ENCODE results near the gene NOL3.

The NOL3 gene

DNA sequence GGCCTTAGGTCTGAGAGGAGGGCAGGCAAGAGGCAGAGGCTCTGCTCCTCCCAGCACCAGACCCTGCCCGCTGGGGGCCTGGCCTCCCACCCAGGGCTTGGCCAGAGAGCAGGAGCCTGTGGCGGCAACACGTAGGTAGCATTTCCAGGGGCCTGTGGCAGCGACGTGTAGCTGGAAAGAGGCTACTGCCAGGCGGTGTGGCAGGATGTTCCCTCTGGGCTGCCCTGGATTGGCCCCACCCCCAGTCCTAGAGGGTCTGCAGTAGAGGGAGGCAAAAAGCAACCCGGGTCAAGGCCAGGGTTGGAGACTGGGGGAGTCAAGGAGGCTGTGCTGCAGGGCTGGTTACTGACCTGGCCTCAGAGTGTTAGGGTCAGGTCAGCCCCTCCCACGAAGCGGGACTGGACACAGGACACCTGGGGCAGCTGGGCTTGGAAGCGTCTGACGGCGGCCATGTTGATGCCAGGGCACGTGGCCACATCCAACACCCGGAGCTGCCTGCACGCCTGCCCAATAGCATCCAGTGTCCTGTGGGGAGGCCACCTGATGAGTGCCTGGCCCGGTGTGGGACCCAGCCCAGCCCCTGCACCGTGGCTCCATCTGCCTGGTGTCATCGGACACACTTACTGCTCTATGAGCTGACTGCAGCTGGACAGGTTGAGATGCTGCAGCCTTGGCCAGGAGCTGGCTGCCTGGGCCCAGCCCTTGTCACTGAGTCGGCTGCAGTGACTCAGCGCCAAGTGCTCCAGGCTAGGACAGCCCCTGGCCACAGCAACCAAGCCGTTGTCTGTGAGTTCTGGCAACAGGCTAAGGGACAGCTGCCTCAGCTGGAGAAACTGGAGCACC is 37.1 kb downstream of the NOL3 start:
- DNase-seq = no peak

DNA sequence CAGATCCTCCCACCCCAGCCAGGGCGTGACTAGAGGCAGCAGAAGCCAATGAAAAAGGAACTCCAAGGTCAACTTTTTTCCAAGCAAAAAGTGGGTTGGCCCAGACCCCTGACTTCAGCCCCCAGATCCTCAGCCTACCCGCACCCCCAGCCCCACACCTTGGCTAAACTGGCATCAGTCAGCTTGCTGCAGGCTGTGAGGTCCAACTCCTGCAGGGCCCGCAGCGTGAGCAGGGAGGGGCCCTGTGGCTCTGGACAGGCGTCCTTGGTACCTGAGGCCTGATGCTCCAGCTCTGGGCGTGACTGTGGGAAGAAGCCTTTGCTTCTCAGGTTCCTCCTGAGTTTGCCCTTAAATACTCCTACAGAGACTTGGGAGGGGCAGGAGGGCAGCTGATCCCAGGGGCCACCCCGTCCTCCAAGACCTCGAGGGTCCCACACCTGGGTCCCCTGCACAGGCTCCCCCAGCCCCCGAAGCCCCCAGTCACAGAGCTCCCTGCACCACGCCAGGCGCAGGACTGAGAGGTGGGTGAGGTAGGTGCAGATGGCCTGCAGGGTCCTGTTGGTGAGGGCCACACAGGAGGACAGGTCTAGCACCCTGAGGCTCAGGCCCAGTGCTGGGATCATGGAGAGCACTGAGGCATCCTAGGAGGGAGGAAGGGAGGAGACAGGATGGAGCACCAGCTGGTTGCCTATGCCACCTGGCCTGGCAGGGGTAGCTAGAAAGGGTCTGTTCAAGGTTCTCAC is 38.0 kb downstream of the NOL3 start:
- DNase-seq = no peak

- DNase-seq = no peak
These were observed 39.2 kb downstream of the NOL3 start for GRCh38 chr16:67209565-67209964.

DNA sequence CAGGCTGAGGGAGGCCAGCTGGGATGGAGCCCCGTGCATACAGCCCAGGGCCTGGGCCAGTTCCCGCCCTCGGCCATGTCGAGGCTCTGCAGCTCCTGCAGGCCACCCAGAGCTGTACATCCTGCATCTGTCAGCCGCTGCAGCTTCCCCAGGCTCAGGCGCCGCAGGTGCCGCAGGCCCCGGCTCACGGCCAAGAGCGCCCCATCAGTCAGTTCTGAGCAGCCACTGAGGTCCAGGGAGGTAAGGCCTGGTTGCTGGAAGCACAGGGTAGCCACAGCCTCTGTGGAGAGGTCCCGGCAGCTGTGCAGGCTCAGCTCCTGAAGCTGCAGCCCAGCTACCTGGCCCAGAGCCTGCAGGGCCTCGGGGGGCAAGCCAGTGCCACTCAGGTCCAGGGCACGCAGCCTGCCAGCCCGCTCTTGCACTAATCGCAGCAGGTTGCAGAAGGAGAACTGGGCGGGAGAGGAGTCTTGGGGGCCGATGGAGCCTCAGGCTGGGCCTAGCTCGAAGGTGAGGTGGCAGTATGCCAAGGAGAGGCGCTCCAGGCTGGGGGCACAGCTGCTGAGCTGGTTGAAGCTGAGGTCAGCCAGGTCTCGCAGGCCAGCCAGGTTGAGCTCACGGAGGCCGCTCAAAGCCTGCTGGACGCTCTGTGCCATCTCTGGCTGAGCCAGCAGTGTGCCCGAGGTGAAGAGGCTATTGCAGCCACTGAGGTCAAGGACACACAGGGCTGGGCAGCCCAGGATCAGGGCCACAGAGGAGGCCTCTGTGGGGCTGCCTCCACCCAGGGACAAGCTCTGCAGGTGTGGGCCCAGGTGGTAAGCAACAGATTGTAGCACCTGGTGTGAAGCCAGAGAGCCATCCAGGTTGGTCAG is 40.0 kb downstream of the NOL3 start:
- no peak for DNase-seq

DNA sequence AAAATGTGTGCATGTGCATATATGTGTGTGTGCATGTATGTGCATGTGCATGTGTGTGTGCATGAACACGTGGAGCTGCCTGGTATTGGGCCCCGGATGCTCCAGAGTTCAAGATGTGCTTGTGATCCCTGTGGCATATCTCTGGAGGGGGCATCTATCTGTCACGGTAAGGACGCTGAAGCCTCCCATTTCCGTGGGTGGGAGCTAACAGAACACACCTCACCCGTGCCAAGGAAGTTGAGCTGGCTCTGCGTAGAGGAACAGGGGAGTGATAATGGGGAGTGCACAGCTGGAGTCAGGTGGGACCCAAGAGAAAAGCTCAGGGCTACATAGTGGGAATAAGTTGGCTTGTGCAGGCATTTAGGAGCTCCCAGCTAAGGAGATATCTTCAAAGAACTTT is 41.3 kb downstream of the NOL3 start:
- no peak for DNase-seq

GRCh38 chr16:67212766-67213165 is 42.4 kb downstream of the NOL3 start:
- no peak for DNase-seq

DNA sequence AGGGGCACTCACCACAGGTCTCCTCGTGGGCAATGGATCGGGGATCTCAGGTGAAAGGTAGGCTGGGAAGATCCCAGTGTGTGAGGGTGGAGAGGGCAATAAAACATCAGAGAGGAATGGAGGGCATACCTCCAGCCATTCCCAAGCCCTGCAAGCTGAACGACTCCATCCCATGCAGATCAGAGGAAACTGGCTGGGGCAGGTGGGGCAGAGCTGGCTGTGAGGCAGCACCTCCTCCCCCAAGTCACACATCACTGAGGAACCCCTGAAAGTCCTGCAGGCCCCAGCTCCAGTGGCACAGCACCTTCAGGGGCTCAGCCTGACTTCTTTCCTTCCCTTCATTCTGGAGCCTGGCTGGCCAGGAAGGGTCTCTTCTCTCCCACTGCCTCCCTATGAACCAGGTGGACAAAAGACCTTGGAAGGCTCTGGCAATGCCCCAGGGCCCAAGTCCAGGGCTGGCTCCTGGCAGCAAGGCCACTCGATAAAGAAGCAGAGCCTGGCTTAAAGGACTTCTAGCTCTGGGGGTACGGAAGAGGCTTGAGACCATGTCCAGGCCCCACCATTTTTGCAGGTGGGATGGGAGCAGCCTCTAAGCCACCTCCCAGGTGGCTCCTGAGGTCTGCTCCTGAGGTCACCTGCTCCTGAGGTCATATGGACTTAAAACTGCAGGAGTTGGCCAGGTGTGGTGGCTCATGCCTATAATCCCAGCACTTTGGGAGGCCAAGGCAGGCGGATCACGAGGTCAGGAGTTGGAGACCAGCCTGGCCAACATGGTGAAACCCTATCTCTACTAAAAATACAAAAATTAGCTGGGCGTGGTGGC is 43.1 kb downstream of the NOL3 start:
- no peak for DNase-seq

- no peak for DNase-seq
These were observed 45.4 kb downstream of the NOL3 start for GRCh38 chr16:67215706-67216105.

- DNase-seq = no peak
These were observed 46.5 kb downstream of the NOL3 start for GRCh38 chr16:67216612-67217490.

GRCh38 chr16:67223992-67224391 is 53.7 kb downstream of the NOL3 start:
- no peak for DNase-seq
